Measurements from ENCODE around the gene KIR2DL4.
"Not testable (repeated sequence)": the region's sequence is repeated elsewhere in the genome, so short reads cannot be mapped to it uniquely, and the experiment has no call there.

DNA sequence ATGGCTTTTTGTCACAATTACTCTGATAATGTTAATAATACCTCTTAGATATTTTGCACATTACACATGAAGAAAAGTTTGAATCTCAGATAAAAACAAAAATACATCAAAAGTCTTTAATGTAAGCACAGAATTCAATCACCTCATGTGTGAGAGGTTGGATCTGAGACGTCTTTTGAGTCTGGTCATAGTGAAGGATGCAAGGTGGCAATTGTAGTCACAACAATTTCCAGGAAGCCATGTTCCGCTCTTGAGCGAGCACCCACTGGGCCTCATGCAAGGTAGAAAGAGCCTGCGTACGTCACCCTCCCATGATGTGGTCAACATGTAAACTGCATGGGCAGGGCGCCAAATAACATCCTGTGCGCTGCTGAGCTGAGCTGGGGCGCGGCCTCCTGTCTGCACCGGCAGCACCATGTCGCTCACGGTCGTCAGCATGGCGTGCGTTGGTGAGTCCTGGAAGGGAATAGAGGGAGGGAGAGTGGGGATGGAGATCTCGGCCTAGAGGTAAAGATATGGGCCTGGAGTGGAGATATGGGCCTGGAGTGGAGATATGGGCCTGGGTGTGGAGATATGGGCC, 46.7 kb downstream of the KIR2DL4 start, which contains the start of gene KIR3DL2:
- not testable (repeated sequence) for TF ChIP-seq ELF1 (IDR thresholded peaks at IDR 0.05; ENCODE audit: borderline replicate concordance, low read depth); CTCF (IDR thresholded peaks at IDR 0.05 in 2 of 3, conservative IDR thresholded peaks at IDR 0.05 in 1 of 3; ENCODE audit: borderline replicate concordance in 1 of 3, insufficient read depth in 1 of 3, low read depth in 2 of 3, low read length in 2 of 3); EZH2phosphoT487 (IDR thresholded peaks at IDR 0.05; ENCODE audit: borderline replicate concordance); MAX (IDR thresholded peaks at IDR 0.05); EZH2 (IDR thresholded peaks at IDR 0.05); POLR2A (IDR thresholded peaks at IDR 0.05; ENCODE audit: borderline replicate concordance, extremely low read depth, insufficient read depth, insufficient read length); ATF3 (IDR thresholded peaks at IDR 0.05); ZNF274 (IDR thresholded peaks at IDR 0.05; ENCODE audit: low read depth, low read length); RAD21 (IDR thresholded peaks at IDR 0.05; ENCODE audit: low read depth); CEBPB (IDR thresholded peaks at IDR 0.05; ENCODE audit: low read depth)
